ENCODE measurements around the gene SMYD4.

Gene SMYD4

GRCh38 chr17:1758807-1759206 lies 70.9 kb downstream of the SMYD4 start:
- H3K4me3 ChIP-seq (replicated peaks; ENCODE audit: low read depth, low read length), result no peak overlapping the region
- DNase-seq (ENCODE audit: low read depth), result no peak
- TF ChIP-seq, protein P1, sequence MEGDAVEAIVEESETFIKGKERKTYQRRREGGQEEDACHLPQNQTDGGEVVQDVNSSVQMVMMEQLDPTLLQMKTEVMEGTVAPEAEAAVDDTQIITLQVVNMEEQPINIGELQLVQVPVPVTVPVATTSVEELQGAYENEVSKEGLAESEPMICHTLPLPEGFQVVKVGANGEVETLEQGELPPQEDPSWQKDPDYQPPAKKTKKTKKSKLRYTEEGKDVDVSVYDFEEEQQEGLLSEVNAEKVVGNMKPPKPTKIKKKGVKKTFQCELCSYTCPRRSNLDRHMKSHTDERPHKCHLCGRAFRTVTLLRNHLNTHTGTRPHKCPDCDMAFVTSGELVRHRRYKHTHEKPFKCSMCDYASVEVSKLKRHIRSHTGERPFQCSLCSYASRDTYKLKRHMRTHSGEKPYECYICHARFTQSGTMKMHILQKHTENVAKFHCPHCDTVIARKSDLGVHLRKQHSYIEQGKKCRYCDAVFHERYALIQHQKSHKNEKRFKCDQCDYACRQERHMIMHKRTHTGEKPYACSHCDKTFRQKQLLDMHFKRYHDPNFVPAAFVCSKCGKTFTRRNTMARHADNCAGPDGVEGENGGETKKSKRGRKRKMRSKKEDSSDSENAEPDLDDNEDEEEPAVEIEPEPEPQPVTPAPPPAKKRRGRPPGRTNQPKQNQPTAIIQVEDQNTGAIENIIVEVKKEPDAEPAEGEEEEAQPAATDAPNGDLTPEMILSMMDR (IDR thresholded peaks at IDR 0.05; ENCODE audit: low read length, missing control alignments), result no peak

GRCh38 chr17:1755827-1756262 lies 73.9 kb downstream of the SMYD4 start:
- H3K4me3 ChIP-seq (replicated peaks; ENCODE audit: low read depth, low read length), result no peak overlapping the region
- TF ChIP-seq, protein P1 (IDR thresholded peaks at IDR 0.05; ENCODE audit: low read length, missing control alignments), result no peak
- no peak for DNase-seq (ENCODE audit: low read depth)

DNA sequence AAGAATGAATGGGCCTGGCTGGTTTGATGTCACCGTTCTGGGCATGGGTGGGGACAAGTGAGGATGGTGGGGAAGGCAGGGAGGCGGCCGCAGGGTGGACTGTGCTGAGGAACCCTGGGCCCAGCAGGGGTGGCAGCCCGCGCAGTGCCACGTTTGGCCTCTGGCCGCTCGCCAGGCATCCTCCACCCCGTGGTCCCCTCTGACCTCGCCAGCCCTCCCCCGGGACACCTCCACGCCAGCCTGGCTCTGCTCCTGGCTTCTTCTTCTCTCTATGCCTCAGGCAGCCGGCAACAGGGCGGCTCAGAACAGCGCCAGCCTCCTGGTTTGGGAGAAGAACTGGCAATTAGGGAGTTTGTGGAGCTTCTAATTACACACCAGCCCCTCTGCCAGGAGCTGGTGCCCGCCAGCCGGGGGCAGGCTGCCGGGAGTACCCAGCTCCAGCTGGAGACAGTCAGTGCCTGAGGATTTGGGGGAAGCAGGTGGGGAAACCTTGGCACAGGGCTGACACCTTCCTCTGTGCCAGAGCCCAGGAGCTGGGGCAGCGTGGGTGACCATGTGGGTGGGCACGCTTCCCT lies 74.4 kb downstream of the SMYD4 start:
- TF ChIP-seq, protein P1 (IDR thresholded peaks at IDR 0.05; ENCODE audit: low read length, missing control alignments), result no peak
- DNase-seq (ENCODE audit: low read depth), result no peak
- no peak overlapping the region for H3K4me3 ChIP-seq (replicated peaks; ENCODE audit: low read depth, low read length)

GRCh38 chr17:1754430-1755112 lies 75.1 kb downstream of the SMYD4 start:
- no peak overlapping the region for H3K4me3 ChIP-seq (replicated peaks; ENCODE audit: low read depth, low read length)
- TF ChIP-seq, protein P1 (IDR thresholded peaks at IDR 0.05; ENCODE audit: low read length, missing control alignments), result no peak
- no peak for DNase-seq (ENCODE audit: low read depth)

DNA sequence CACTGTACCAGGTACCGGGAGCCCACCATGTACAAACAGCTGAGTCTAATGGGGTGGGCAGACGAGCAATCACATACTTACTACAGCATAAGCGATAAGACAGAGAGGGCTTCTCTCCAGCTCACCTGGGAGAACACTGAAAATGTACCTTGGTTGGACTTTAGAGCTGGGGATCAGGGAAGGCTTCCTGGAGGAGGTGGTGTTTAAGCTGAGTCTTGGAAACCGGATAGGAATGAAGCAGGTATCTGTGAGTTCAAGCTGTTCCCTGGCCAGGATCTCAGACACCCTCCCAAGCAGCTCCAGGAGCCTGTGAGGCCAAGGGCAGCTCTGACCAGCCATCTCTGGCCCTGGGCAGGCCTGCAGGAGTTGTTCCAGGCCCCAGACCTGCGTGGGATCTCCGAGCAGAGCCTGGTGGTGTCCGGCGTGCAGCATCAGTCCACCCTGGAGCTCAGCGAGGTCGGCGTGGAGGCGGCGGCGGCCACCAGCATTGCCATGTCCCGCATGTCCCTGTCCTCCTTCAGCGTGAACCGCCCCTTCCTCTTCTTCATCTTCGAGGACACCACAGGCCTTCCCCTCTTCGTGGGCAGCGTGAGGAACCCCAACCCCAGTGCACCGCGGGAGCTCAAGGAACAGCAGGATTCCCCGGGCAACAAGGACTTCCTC lies 75.8 kb downstream of the SMYD4 start:
- no peak overlapping the region for H3K4me3 ChIP-seq (replicated peaks; ENCODE audit: low read depth, low read length)
- no peak for DNase-seq (ENCODE audit: low read depth)
- TF ChIP-seq, protein P1 (IDR thresholded peaks at IDR 0.05; ENCODE audit: low read length, missing control alignments), result no peak

DNA sequence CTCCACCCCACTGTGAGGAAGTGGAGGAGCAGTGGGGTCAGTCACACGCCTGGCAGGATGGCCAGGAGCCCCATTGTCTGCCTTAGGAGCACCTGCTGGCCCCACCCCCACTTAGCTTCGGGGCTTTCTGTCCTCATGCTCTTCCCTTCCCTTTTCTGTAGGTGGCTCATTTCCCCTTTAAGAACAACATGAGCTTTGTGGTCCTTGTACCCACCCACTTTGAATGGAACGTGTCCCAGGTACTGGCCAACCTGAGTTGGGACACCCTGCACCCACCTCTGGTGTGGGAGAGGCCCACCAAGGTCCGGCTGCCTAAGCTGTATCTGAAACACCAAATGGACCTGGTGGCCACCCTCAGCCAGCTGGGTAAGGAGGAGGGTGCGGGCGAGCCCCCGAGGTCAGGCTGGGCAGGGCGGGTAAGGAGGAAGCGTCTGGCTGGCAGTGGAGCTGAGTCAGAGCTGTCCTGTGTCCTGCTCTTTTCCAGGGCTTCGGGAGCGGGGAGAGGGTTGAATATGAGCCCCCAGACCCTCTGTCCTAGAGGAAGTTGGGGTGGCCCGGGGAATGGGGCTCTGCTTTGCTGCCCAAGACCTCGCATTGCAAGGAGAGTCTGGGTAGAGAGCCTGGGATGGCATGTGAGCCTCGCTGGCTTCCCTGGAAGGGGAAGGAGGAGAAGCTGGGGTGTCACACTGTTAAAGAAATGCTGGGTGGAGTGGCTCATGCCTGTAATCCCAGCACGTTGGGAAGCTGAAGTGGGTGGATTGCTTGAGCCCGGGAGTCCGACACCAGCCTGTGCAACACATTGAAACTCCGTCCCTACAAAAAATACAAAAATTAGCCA lies 77.1 kb downstream of the SMYD4 start:
- no peak for DNase-seq (ENCODE audit: low read depth)
- TF ChIP-seq, protein P1 (IDR thresholded peaks at IDR 0.05; ENCODE audit: low read length, missing control alignments), result no peak
- H3K4me3 ChIP-seq (replicated peaks; ENCODE audit: low read depth, low read length), result no peak overlapping the region

All from fibroblast of pulmonary artery (primary cell).